Spleen (tissue), 7 donors: Measurements from ENCODE around the gene PDK4.
A peak's percentile ranks its signal among the peaks of the same experiment; 100 is the strongest.

ENCODE experiments used
- CTCF ChIP-seq, 11 experiments: fragments of 200-600 bp in 7 of 11; fragments of 450-650 bp in 4 of 11; sonication (generic) in 4 of 11; IDR thresholded peaks in 8 of 11; conservative IDR thresholded peaks in 3 of 11; 1 replicate in 7 of 11; 2 replicates in 4 of 11; pipeline versions ENCODE4 v1.4.0 to v1.8.0; 2016 to 2021; ENCODE audit warnings: antibody characterized with exemption in 11 of 11, inconsistent platforms in 4 of 11, mild to moderate bottlenecking in 1 of 11
- POLR2A ChIP-seq, 3 donors: fragments of 450-650 bp; IDR thresholded peaks; one replicate each; pipeline ENCODE4 v1.5.1; 2017; ENCODE audit warnings: antibody characterized with exemption in 3 of 3, mild to moderate bottlenecking in 1 of 3
- donor health status: DM: no; HTN: no; CAD: no; lungs with moderate emphysema.
- donor health status: DM: no; HTN: no; CAD: no.
- donor health status: DM: no; HTN: no; CAD: no.

DNA sequence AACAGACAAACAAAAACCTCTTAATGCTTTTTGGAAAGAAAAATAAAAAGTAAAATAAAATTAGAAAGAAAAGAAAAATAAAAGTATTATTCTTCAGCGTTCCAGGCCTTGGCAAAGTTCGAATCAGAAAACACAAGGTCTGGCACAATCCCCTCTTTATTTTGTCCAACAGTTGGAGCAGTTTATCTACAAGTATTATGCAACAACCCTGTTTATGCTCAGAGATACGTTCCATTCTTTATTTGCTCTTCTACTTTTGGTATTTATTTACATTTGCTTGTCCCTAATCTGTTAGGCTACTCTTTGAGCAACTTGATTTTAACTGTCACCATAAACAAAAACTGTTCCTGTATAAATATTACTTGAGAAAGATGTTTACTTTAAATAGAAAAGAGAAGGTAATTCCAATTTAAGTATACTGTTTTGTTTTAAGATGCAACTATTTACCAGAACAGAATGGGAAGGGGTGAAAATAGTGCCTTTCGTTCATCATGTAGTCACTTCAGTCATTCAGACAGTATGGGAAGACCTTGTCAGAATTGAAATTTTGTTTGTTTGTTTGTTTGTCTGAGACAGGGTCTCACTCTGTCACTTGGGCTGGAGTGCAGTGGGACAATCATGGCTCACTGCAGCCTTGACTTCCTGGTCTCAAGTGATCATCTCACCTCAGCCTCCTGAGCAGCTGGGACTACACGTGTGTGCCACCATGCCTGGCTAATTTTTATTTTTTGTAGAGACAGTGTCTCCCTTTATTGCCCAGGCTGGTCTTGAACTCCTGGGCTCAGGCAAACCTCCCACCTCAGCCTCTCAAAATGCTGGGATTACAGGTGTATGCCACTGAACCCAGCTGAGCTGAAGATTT is 5.7 kb downstream of the PDK4 start:
- TF ChIP-seq CTCF (IDR thresholded peaks at IDR 0.05 in 8 of 11, conservative IDR thresholded peaks at IDR 0.05 in 3 of 11) = no peak
- peak in 1 of 3 donors; percentile 2 for TF ChIP-seq POLR2A (IDR thresholded peaks at IDR 0.05)
